22Rv1 (cell line): Measurements from ENCODE around the gene GPR176.

Experiments
- ZFX ChIP-seq: fragments of 450-650 bp; IDR thresholded peaks from 2 replicates; pipeline ENCODE4 v1.6.1; 2017; ENCODE audit warnings: antibody characterized with exemption, borderline replicate concordance
- TF ChIP-seq, protein P1 (sequence below): fragments of 450-650 bp; IDR thresholded peaks from 2 replicates; pipeline ENCODE4 v1.5.1; 2017; ENCODE audit warnings: mild to moderate bottlenecking

DNA sequence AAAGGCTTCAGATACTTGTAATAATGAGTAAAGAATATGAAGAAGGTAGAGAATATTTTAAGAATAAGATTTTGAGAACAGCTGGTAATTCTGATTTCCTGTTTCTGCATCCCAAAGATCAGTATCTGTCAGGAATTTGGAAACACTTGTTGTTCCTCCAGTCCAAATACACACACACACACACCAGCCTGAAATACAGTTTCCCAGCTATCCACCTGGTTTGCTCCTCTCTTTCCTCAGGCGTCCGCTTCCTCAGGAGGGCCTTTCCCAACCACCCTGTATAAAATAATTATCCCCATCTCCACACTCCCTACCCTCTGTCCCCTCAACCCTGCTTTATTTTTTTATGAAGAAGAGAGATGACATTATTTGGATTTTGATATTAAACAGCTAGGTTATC lies 135.4 kb downstream of the GPR176 start:
- TF ChIP-seq, protein P1, sequence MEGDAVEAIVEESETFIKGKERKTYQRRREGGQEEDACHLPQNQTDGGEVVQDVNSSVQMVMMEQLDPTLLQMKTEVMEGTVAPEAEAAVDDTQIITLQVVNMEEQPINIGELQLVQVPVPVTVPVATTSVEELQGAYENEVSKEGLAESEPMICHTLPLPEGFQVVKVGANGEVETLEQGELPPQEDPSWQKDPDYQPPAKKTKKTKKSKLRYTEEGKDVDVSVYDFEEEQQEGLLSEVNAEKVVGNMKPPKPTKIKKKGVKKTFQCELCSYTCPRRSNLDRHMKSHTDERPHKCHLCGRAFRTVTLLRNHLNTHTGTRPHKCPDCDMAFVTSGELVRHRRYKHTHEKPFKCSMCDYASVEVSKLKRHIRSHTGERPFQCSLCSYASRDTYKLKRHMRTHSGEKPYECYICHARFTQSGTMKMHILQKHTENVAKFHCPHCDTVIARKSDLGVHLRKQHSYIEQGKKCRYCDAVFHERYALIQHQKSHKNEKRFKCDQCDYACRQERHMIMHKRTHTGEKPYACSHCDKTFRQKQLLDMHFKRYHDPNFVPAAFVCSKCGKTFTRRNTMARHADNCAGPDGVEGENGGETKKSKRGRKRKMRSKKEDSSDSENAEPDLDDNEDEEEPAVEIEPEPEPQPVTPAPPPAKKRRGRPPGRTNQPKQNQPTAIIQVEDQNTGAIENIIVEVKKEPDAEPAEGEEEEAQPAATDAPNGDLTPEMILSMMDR: no peak
- TF ChIP-seq ZFX: no peak
